ENCODE results near the gene TUBGCP3. TPM values are rescaled to one million over a fixed set of nuclear protein-coding genes. Genes with fewer than 3 reads are reported as not detected.
A peak's percentile ranks its signal among the peaks of the same experiment; 100 is the strongest.

Gene TUBGCP3
- total RNA-seq, 1 donor from 2014 or later = 16.3 TPM

DNA sequence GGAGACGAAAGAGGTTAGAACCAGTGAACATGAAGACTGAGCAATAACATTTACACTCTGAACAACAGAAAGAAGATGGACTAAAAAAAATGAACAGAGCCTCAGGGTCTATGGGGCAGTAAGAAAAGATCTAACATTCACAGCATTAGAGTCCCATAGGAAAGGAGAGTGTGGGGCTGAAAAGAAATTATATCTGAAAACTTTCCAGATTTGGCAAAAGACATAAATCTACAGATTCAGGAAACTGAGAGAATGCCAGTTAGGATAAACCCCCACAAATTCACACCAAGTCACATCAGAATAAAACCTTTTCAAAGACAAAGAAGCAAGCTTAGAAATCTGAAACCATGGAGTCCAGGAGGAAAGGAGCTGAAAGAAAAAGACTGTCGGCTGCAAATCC, 20.3 kb upstream of the TUBGCP3 start:
- no peaks in the 10 kb centered on the region for H3K36me3 Mint-ChIP-seq (ENCODE audit: low read depth)
- no peaks in the 10 kb centered on the region for H3K9me3 Mint-ChIP-seq (ENCODE audit: low read depth)
- no peak overlapping the region for H3K4me3 Mint-ChIP-seq (ENCODE audit: unreplicated experiment)
- peaks cover 28% of the 10 kb centered on the region for H3K4me1 Mint-ChIP-seq (ENCODE audit: low read depth)
- TF ChIP-seq, protein P1, sequence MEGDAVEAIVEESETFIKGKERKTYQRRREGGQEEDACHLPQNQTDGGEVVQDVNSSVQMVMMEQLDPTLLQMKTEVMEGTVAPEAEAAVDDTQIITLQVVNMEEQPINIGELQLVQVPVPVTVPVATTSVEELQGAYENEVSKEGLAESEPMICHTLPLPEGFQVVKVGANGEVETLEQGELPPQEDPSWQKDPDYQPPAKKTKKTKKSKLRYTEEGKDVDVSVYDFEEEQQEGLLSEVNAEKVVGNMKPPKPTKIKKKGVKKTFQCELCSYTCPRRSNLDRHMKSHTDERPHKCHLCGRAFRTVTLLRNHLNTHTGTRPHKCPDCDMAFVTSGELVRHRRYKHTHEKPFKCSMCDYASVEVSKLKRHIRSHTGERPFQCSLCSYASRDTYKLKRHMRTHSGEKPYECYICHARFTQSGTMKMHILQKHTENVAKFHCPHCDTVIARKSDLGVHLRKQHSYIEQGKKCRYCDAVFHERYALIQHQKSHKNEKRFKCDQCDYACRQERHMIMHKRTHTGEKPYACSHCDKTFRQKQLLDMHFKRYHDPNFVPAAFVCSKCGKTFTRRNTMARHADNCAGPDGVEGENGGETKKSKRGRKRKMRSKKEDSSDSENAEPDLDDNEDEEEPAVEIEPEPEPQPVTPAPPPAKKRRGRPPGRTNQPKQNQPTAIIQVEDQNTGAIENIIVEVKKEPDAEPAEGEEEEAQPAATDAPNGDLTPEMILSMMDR (IDR thresholded peaks at IDR 0.05) = no peak
- no peak for DNase-seq (ENCODE audit: low spot score)
- H3K27me3 Mint-ChIP-seq (ENCODE audit: low read depth) = peaks cover 18% of the 10 kb centered on the region
- H3K27ac Mint-ChIP-seq (ENCODE audit: unreplicated experiment) = no peak overlapping the region

DNA sequence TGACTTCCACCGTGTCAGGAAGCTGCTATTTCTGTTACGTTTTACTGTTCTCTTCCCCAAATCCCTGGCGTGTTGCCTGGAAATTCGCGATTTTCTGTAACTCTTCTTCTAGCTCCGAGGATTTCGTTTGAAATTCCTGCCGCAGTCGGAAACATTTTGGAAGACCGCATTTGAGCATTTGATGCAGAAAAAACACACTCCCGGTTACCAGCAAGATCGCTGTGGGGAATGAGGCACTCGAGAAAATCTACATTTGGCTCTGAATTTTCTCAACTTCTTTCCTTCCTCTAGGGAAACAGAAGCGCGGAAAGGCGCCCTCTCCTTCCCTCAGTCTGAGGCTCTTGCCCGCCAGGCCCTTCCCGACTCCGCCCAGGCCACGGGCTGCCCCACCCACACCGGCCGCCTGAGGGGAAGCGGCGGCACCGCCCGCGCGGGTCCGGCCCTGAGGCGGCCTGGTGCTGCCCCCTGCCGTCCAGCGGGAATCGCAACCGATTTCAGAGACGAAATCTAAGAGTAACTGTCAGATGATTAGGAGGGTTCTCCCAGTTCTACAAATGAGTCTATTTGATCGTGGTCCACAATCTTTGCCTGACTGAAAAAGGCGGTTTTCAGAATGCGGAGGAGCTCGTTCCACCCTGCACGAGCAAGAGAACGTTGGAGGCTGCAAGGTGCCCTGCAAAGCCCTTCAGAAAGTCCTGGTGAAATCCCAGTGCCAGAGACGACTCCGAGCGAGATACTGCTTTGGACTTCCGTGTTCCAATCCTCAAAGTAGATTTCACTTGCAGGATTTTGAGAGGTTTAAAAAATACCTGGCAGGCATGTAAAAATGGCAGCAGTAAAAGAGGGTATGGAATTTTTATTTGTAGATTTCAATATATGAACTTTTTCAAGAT, 18.4 kb upstream of the TUBGCP3 start:
- H3K4me1 Mint-ChIP-seq (ENCODE audit: low read depth) = peaks cover 29% of the 10 kb centered on the region
- H3K27ac Mint-ChIP-seq (ENCODE audit: unreplicated experiment) = peak overlapping the region; percentile 81
- TF ChIP-seq, protein P1 (IDR thresholded peaks at IDR 0.05) = peak; percentile 99
- peak overlapping the region; percentile 72 for H3K4me3 Mint-ChIP-seq (ENCODE audit: unreplicated experiment)
- DNase-seq (ENCODE audit: low spot score) = no peak
- H3K27me3 Mint-ChIP-seq (ENCODE audit: low read depth) = peaks cover 15% of the 10 kb centered on the region
- H3K9me3 Mint-ChIP-seq (ENCODE audit: low read depth) = no peaks in the 10 kb centered on the region
- H3K36me3 Mint-ChIP-seq (ENCODE audit: low read depth) = no peaks in the 10 kb centered on the region

DNA sequence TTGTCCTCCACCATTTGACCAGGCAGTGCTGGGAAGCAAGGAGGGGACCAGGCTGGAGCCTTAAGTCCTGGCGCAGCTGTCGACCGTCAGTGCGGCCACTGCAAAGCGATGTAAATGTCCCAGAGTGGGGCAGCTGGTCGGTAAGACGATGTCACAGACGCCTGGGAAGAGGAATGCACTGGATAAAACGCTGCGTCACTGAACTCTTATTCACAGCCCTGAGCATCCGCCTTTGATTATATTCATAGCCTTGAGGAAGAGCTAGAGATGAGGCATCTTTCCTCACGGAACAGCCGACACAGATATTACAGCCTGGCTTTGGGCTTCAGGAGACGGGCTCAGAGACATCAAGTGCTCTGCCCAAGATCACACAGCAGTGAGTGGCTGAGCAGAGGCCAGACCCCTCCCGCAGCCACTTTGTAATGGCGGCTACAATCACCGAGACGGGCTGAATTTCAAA, 17.6 kb upstream of the TUBGCP3 start:
- H3K27me3 Mint-ChIP-seq (ENCODE audit: low read depth) = peaks cover 14% of the 10 kb centered on the region
- peak overlapping the region; percentile 81 for H3K27ac Mint-ChIP-seq (ENCODE audit: unreplicated experiment)
- H3K36me3 Mint-ChIP-seq (ENCODE audit: low read depth) = no peaks in the 10 kb centered on the region
- DNase-seq (ENCODE audit: low spot score) = no peak
- TF ChIP-seq, protein P1 (IDR thresholded peaks at IDR 0.05) = no peak
- no peaks in the 10 kb centered on the region for H3K9me3 Mint-ChIP-seq (ENCODE audit: low read depth)
- peak overlapping the region; percentile 72 for H3K4me3 Mint-ChIP-seq (ENCODE audit: unreplicated experiment)
- H3K4me1 Mint-ChIP-seq (ENCODE audit: low read depth) = peaks cover 29% of the 10 kb centered on the region

DNA sequence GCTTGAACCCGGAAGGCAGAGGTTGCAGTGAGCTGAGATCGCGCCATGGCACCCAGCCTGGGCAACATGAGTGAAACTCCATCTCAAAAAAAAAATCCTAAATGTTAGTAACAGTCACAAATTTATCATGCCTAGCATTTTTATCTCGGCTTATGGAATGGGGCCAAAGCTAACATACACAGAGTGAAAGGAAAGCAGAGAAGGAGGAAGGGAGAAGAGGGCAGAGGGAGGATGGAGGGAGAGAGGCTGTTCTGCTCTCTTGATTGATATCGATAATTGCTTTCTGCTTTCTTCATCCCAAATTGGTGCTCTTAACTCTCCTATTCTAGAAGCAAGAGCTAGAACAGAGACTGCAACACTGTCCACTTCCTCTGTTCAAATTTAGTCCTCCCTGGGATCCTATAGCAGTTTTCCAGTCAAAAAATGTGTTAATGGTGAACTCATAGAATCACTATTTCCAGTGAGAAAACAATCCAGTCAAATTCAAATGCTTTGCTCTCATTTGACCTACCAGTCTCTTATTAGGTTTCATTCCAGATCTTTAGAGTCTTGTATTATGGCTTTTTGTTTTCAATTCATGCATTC, 15.8 kb upstream of the TUBGCP3 start:
- Mint-ChIP-seq H3K27me3 (ENCODE audit: low read depth) (peaks cover 10% of the 10 kb centered on the region), H3K36me3 (ENCODE audit: low read depth) (no peaks in the 10 kb centered on the region), H3K9me3 (ENCODE audit: low read depth) (no peaks in the 10 kb centered on the region), H3K4me1 (ENCODE audit: low read depth) (peaks cover 29% of the 10 kb centered on the region), H3K27ac (ENCODE audit: unreplicated experiment) (peak overlapping the region; percentile 75), H3K4me3 (ENCODE audit: unreplicated experiment) (no peak overlapping the region)
- TF ChIP-seq, protein P1 (IDR thresholded peaks at IDR 0.05) = no peak
- no peak for DNase-seq (ENCODE audit: low spot score)

DNA sequence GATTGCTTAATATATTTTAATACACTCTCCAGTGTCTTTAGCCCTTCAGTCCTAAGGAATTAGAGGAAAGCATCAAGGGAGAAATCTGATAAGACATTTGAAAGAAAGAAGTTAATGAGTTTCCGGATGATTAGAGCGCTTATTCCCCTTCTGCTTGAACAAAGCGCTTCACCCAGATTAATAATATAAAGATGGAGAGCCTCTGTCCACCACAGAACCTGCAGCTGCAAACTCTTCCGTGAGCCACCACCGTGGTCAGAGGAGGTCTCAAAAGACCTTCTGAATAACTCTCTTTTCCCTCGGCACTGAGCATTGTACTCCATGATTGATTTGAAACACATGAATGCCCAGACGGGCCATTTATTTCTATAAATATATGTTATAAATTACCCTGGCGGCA, 14.2 kb upstream of the TUBGCP3 start:
- no peaks in the 10 kb centered on the region for H3K36me3 Mint-ChIP-seq (ENCODE audit: low read depth)
- TF ChIP-seq, protein P1 (IDR thresholded peaks at IDR 0.05) = no peak
- H3K4me1 Mint-ChIP-seq (ENCODE audit: low read depth) = peaks cover 29% of the 10 kb centered on the region
- no peak for DNase-seq (ENCODE audit: low spot score)
- no peak overlapping the region for H3K4me3 Mint-ChIP-seq (ENCODE audit: unreplicated experiment)
- H3K9me3 Mint-ChIP-seq (ENCODE audit: low read depth) = no peaks in the 10 kb centered on the region
- no peaks in the 10 kb centered on the region for H3K27me3 Mint-ChIP-seq (ENCODE audit: low read depth)
- no peak overlapping the region for H3K27ac Mint-ChIP-seq (ENCODE audit: unreplicated experiment)

Measured in chondrocyte (in vitro differentiated cells).